Heart right ventricle (tissue), 16 donors: ENCODE data around the gene ZNF784. TPM values are rescaled to one million over a fixed set of nuclear protein-coding genes. Genes with fewer than 3 reads are reported as not detected.

Source experiments
- ATAC-seq, 8 donors: fragments of 200-7000 bp; cut with Tn5 transposase; one replicate each; pipeline ENCODE4 v1.9.1; 2020; ENCODE audit warnings: mild to moderate bottlenecking in 8 of 8, moderate library complexity in 8 of 8, moderate number of reproducible peaks in 1 of 8
- DNase-seq, 2 donors: peaks; one replicate each; pipeline ENCODE4 v3.0.0-alpha.2; 2020
- H3K27ac ChIP-seq, 10 donors: fragments of 200-600 bp; sonication (generic) in 2 of 10; one replicate each; pipeline versions ENCODE4 v1.5.0 to v1.8.0; 2020 to 2022; ENCODE audit warnings: mild to moderate bottlenecking in 3 of 10
- H3K27me3 ChIP-seq, 7 donors: fragments of 200-600 bp; one replicate each; pipeline ENCODE4 v1.8.0; 2021 to 2022; ENCODE audit warnings: mild to moderate bottlenecking in 2 of 7
- H3K36me3 ChIP-seq, 9 donors: fragments of 200-600 bp; sonication (generic) in 1 of 9; one replicate each; pipeline versions ENCODE4 v1.5.0 to v1.8.0; 2020 to 2022; ENCODE audit warnings: mild to moderate bottlenecking in 2 of 9
- H3K4me1 ChIP-seq, 9 donors: fragments of 200-600 bp; sonication (generic) in 1 of 9; one replicate each; pipeline versions ENCODE4 v1.5.0 to v1.8.0; 2020 to 2022; ENCODE audit warnings: mild to moderate bottlenecking in 4 of 9
- H3K4me3 ChIP-seq, 10 donors: fragments of 200-600 bp; sonication (generic) in 2 of 10; one replicate each; pipeline versions ENCODE4 v1.5.0 to v1.8.0; 2020 to 2022; ENCODE audit warnings: mild to moderate bottlenecking in 7 of 10, moderate library complexity in 2 of 10
- H3K9me3 ChIP-seq, 11 donors: fragments of 200-600 bp in 10 of 11; sonication (generic) in 2 of 11; one replicate each; pipeline versions ENCODE4 v1.5.0 to v1.8.0; 2013 to 2022; ENCODE audit warnings: mild to moderate bottlenecking in 2 of 11, control low read depth in 1 of 11, moderate library complexity in 1 of 11
- WGBS, 2 donors: extraction: QIAGEN DNeasy Blood & Tissue Kit; methylation state at CpG; one replicate each; pipeline ENCODE4 v1.1.7; 2013; ENCODE audit warnings: inconsistent platforms in 1 of 2; 5-methylcytosine and 5-hydroxymethylcytosine counted together
- intact Hi-C, 10 donors: fragments of 100-400 bp; cut with DNase I; formaldehyde crosslinking; loops; one replicate each; pipeline versions ENCODE4 v1.11.1 to v1.14.2; 2022
- polyA plus RNA-seq, 2 donors: library from polyadenylated mRNA; stranded (reverse); fragments of 200-250 nt; gene quantifications; one replicate each; pipeline ENCODE4 v1.2.3, GENCODE V29; 2013
- total RNA-seq, 10 donors: library from RNA; stranded (reverse); fragmentation: NEBNext Ultra II Directional in 3 of 10; extraction: Animal tissue kit (Norgen Biotek cat#: 25700) in 3 of 10; gene quantifications; one replicate each; pipeline versions ENCODE4 v1.2.1 to v1.2.4, GENCODE V29; 2021 to 2023
- TF ChIP-seq, protein P1 (sequence below), 9 donors: fragments of 200-600 bp; sonication (generic) in 2 of 9; IDR thresholded peaks; one replicate each; pipeline versions ENCODE4 v1.5.0 to v1.8.0; 2021 to 2022; ENCODE audit warnings: antibody characterized with exemption in 9 of 9, mild to moderate bottlenecking in 5 of 9, moderate library complexity in 1 of 9
- donor health status: Arrhythmogenic right ventricular cardiomyopathy.
- donor health status: ischemic (EF 13 %, LVEDD 7.1; RV severe dilation, severe dysfunction).
- donor health status: healthy with polysubstance abuse.
- donor health status: DM: no; HTN: yes; CAD: no.
- donor health status: DM: no; HTN: no; CAD: no.
- donor health status: ischemic (EF 25% LVEDD 6.9; RV normal size, moderate dysfunction).
- donor health status: ischemic (EF 25% LVEDD 5.7; RV mildly dilated, moderate dysfunction).
- donor health status: healthy.
- donor health status: DM: yes; HTN: yes; CAD: no.
- donor health status: Ischemic cardiomyopathy.
- donor health status: ischemic (EF 35%, LVEDD 5.7; RV mildly dilated, moderate dysfunction).
- donor health status: nonischemic (EF 11% LVEDD 7.7; RV severe dilation, severe dysfunction).
- donor health status: DM: yes; HTN: yes; CAD: no.
- donor health status: PGD.
- donor health status: ischemic (EF 29% LVEDD 5.4; RV normal size, mild dysfunction).
- donor health status: nonischemic (EF 23%, LVEDD 6.1; RV moderate dilation, normal function).

ZNF784 gene
- total and polyA plus RNA-seq, 12 donors, result 6.4 to 16.4 (median 11.8) TPM

GRCh38 chr19:55615543-55616394 is 8.6 kb downstream of the ZNF784 start:
- DNase-seq (no peak), ATAC-seq (no peak)
- H3K36me3 ChIP-seq, result peaks cover 6 to 52% (median 27%) of the 10 kb centered on the region in 9 donors
- H3K27ac ChIP-seq, result no peak overlapping the region
- intact Hi-C loops, result no loop called here
- peaks cover 8 to 45% (median 18%) of the 10 kb centered on the region in 9 donors for H3K4me1 ChIP-seq
- no peaks in the 10 kb centered on the region for H3K9me3 ChIP-seq
- 97% methylated on average over 73 to 88 of the region's 88 CpGs for WGBS, 2 donors
- no peaks in the 10 kb centered on the region for H3K27me3 ChIP-seq
- TF ChIP-seq, protein P1, sequence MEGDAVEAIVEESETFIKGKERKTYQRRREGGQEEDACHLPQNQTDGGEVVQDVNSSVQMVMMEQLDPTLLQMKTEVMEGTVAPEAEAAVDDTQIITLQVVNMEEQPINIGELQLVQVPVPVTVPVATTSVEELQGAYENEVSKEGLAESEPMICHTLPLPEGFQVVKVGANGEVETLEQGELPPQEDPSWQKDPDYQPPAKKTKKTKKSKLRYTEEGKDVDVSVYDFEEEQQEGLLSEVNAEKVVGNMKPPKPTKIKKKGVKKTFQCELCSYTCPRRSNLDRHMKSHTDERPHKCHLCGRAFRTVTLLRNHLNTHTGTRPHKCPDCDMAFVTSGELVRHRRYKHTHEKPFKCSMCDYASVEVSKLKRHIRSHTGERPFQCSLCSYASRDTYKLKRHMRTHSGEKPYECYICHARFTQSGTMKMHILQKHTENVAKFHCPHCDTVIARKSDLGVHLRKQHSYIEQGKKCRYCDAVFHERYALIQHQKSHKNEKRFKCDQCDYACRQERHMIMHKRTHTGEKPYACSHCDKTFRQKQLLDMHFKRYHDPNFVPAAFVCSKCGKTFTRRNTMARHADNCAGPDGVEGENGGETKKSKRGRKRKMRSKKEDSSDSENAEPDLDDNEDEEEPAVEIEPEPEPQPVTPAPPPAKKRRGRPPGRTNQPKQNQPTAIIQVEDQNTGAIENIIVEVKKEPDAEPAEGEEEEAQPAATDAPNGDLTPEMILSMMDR (IDR thresholded peaks at IDR 0.05), result no peak
- H3K4me3 ChIP-seq, result no peak overlapping the region

- ATAC-seq, result no peak
- TF ChIP-seq, protein P1 (IDR thresholded peaks at IDR 0.05), result no peak
- intact Hi-C loops, result no loop called here
- WGBS, 2 donors, result 97% methylated on average over 65 to 98 of the region's 98 CpGs
- Histone ChIP-seq H3K27me3 (no peaks in the 10 kb centered on the region), H3K9me3 (peaks cover 0 to 1% (median 0%) of the 10 kb centered on the region in 11 donors), H3K27ac (no peak overlapping the region), H3K4me1 (peaks cover 8 to 44% (median 21%) of the 10 kb centered on the region in 9 donors), H3K36me3 (peaks cover 6 to 59% (median 27%) of the 10 kb centered on the region in 9 donors), H3K4me3 (no peak overlapping the region)
- no peak for DNase-seq
These were observed 9.4 kb downstream of the ZNF784 start for GRCh38 chr19:55614711-55615542.

GRCh38 chr19:55613930-55614710 is 10.2 kb downstream of the ZNF784 start:
- peaks cover 6 to 68% (median 33%) of the 10 kb centered on the region in 9 donors for H3K36me3 ChIP-seq
- 96% methylated on average over 56 to 75 of the region's 75 CpGs for WGBS, 2 donors

More at GRCh38 chr19:55613930-55614710, 10.2 kb downstream of the ZNF784 start:
- DNase-seq (no peak), ATAC-seq (no peak)
- intact Hi-C loops, result no loop called here
- no peak overlapping the region for H3K27ac ChIP-seq
- H3K4me3 ChIP-seq, result no peak overlapping the region
- TF ChIP-seq, protein P1 (IDR thresholded peaks at IDR 0.05), result no peak
- peaks cover 0 to 4% (median 0%) of the 10 kb centered on the region in 11 donors for H3K9me3 ChIP-seq
- H3K27me3 ChIP-seq, result no peaks in the 10 kb centered on the region
- H3K4me1 ChIP-seq, result peaks cover 8 to 38% (median 21%) of the 10 kb centered on the region in 9 donors
